HepG2 (cell line): ENCODE measurements around the gene OBSL1.

ENCODE experiments used
- RARA ChIP-seq: IDR thresholded peaks from 2 replicates; pipeline ENCODE4 v1.6.1; 2016; ENCODE audit warnings: missing genetic modification reagents, missing compliant biosample characterization
- ZNF331 ChIP-seq: sonication (generic); formaldehyde crosslinking; IDR thresholded peaks from 2 replicates; pipeline ENCODE4 v1.4.0; 2020; ENCODE audit warnings: missing genetic modification reagents
- ZNF644 ChIP-seq: IDR thresholded peaks from 2 replicates; pipeline ENCODE4 v1.6.1; 2016; ENCODE audit warnings: low read depth
- TF ChIP-seq, protein P1 (sequence below): sonication (generic); formaldehyde crosslinking; IDR thresholded peaks from 2 replicates; pipeline ENCODE4 v1.5.0; 2020; ENCODE audit warnings: mild to moderate bottlenecking, low read depth, missing genetic modification reagents, borderline replicate concordance
- TF ChIP-seq, protein P2 (sequence below): sonication (generic); formaldehyde crosslinking; IDR thresholded peaks from 2 replicates; pipeline ENCODE4 v1.4.0; 2020; ENCODE audit warnings: missing genetic modification reagents; ENCODE audit errors: not compliant biosample characterization

- TF ChIP-seq, protein P1, sequence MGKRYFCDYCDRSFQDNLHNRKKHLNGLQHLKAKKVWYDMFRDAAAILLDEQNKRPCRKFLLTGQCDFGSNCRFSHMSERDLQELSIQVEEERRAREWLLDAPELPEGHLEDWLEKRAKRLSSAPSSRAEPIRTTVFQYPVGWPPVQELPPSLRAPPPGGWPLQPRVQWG (CRISPR knock-in tag): no peak
- TF ChIP-seq ZNF644 (CRISPR knock-in tag) (no peak), ZNF331 (no peak), RARA (CRISPR knock-in tag) (no peak)
- TF ChIP-seq, protein P2, sequence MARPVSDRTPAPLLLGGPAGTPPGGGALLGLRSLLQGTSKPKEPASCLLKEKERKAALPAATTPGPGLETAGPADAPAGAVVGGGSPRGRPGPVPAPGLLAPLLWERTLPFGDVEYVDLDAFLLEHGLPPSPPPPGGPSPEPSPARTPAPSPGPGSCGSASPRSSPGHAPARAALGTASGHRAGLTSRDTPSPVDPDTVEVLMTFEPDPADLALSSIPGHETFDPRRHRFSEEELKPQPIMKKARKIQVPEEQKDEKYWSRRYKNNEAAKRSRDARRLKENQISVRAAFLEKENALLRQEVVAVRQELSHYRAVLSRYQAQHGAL (CRISPR knock-in tag): no peak
These were observed 19.8 kb upstream of the OBSL1 start for GRCh38 chr2:219591091-219591490.
